Retinal pigment epithelial cell (primary cell): Measurements from ENCODE around the gene MPHOSPH9.
"Not testable (repeated sequence)": the region's sequence is repeated elsewhere in the genome, so short reads cannot be mapped to it uniquely, and the experiment has no call there.

ENCODE experiments used
- DNase-seq: peaks from one replicate; pipeline ENCODE4 v3.0.0-alpha.2; 2010; ENCODE audit warnings: low read depth
- H3K4me3 ChIP-seq: 2 replicates; pipeline ENCODE4 v1.5.1; 2011; ENCODE audit warnings: mild to moderate bottlenecking, low read length, control low read depth, moderate library complexity
- TF ChIP-seq, protein P1 (sequence below): conservative IDR thresholded peaks from 2 replicates; pipeline ENCODE4 v1.5.1; 2011; ENCODE audit warnings: low read depth, low read length, control low read depth, inconsistent platforms

The MPHOSPH9 gene

DNA sequence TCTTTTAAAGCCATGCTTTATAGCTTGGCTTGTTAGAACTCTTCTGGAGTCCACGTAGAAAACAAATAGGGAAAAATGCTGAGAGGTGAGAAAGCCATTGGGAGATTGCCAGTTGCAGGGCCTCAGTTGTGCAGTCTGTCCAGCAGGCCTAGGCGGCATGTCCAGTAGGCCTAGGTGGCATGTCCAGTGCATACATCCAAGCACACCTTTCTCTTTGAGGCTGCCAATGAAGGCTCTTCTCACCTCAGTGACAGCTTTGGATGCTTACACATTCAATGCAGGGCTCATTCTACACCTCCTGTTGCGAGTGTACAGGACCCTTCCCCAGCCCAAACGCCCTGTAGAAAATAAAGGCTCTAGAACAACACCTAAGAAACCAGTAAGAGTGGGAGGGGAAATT lies 25.7 kb upstream of the MPHOSPH9 start:
- TF ChIP-seq, protein P1, sequence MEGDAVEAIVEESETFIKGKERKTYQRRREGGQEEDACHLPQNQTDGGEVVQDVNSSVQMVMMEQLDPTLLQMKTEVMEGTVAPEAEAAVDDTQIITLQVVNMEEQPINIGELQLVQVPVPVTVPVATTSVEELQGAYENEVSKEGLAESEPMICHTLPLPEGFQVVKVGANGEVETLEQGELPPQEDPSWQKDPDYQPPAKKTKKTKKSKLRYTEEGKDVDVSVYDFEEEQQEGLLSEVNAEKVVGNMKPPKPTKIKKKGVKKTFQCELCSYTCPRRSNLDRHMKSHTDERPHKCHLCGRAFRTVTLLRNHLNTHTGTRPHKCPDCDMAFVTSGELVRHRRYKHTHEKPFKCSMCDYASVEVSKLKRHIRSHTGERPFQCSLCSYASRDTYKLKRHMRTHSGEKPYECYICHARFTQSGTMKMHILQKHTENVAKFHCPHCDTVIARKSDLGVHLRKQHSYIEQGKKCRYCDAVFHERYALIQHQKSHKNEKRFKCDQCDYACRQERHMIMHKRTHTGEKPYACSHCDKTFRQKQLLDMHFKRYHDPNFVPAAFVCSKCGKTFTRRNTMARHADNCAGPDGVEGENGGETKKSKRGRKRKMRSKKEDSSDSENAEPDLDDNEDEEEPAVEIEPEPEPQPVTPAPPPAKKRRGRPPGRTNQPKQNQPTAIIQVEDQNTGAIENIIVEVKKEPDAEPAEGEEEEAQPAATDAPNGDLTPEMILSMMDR, result no peak
- DNase-seq, result no peak
- H3K4me3 ChIP-seq, result no peak overlapping the region

DNA sequence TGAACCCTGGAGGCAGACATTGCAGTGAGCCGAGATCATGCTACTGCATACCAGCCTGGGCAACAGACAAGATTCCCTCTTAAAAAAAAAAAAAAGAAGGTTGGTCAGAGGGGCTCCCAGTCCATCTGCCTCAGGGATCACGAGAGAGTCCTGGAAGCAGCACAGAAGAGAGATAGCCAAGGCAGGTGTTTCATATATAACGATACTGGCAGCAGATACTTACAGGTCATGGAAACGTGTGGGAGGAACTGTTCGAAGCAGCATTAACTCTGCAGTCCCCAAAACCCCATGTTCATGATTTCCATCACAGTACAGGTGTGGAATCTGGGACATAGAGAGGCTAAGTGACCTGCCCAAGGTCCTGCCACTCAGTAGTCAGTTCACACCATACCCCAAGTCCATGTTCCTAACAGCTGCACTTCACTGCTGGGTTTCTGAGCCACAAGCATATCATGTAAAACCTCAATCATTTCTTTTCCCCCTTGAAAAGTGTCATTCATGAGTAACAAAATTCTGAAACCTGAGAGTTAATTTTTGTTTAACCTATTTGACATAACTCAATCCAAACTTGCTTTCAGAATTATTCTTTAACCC lies 22.0 kb upstream of the MPHOSPH9 start:
- H3K4me3 ChIP-seq, result no peak overlapping the region
- no peak for DNase-seq
- TF ChIP-seq, protein P1, result no peak

DNA sequence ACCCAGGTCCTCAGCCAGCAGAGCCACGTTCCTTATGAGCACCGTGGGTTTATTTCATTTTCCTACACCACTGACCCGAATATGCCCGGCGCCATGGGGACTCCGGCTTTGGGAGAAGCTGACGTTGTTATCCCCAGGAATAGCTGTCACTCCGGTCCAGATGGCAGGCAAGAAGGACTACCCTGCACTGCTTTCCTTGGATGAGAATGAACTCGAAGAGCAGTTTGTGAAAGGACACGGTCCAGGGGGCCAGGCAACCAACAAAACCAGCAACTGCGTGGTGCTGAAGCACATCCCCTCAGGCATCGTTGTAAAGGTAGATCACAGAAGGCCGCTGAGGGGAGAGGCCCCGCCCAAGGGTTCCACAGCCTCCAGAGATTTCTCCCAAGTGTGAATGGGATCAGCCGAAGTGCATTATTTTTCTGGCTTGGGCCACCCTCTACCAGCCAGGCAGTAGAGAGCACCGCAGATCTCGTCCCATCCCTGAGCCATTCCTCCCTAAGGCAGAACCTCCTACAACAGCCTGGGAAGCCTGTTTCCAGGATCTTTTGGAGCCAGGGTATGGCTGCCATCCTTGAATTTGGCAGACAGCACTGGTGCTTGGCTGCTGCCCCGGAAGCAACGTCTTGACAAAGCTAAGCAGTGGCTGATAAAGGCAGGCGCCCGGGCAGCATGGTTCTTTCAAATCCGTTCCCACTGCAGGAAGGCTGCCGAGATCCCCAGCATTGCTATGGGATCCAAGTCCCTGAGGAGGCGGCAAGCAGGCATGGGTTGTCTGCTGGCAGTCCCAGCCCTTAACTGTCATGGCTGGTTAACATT lies 20.9 kb upstream of the MPHOSPH9 start:
- TF ChIP-seq, protein P1, result no peak
- H3K4me3 ChIP-seq, result no peak overlapping the region
- DNase-seq, result no peak

DNA sequence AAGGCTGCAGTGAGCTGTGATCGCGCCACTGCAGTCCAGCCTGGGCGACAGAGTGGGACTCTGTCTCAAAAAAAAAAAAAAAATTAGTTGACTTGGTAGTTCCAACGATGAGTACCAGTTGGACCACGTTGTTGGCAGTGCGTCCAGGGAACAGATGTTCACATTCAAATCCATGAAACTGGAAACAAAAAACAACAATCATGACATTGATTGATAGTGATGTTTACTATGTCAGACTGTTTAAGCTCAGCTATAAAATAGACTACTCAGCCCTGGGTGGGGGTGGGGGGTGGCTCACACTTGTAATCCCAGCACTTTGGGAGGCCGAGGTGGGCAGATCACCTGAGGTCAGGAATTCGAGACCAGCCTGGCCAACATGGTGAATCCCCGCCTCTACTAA lies 19.4 kb upstream of the MPHOSPH9 start:
- not testable (repeated sequence) for DNase-seq, H3K4me3 ChIP-seq

DNA sequence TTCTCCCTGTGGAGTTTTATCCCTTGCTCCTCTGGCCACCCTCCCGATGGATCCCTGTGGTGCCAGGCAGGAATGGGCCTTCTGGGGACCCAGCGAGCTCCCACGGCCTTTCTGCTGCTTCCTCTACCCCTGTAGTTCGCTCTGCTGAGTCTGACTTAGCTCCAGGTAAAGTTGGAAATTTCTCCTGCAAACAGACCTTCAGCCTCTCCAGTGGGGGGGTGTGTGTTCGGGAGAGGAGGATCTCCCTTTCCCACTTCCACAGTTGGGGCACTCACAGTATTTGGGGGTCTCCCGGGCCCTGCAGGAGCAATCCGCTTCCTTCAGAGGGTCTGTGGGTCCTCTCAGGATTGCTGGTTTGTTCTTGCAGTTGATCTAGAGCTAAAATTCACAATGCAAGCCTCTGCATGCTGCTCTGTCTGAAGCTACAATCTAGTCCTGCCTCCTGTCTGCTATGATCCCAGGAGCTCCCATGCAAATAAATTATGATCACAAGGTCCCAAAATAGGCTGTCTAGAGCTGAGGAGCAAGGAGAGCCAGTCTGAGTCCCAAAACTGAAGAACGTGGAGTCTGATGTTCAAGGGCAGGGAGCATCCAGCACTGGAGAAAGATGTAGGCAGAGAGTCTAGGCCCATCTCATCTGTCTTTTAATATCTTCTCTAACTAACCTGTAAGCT lies 18.6 kb upstream of the MPHOSPH9 start:
- no peak overlapping the region for H3K4me3 ChIP-seq
- no peak for DNase-seq
- TF ChIP-seq, protein P1, result no peak

DNA sequence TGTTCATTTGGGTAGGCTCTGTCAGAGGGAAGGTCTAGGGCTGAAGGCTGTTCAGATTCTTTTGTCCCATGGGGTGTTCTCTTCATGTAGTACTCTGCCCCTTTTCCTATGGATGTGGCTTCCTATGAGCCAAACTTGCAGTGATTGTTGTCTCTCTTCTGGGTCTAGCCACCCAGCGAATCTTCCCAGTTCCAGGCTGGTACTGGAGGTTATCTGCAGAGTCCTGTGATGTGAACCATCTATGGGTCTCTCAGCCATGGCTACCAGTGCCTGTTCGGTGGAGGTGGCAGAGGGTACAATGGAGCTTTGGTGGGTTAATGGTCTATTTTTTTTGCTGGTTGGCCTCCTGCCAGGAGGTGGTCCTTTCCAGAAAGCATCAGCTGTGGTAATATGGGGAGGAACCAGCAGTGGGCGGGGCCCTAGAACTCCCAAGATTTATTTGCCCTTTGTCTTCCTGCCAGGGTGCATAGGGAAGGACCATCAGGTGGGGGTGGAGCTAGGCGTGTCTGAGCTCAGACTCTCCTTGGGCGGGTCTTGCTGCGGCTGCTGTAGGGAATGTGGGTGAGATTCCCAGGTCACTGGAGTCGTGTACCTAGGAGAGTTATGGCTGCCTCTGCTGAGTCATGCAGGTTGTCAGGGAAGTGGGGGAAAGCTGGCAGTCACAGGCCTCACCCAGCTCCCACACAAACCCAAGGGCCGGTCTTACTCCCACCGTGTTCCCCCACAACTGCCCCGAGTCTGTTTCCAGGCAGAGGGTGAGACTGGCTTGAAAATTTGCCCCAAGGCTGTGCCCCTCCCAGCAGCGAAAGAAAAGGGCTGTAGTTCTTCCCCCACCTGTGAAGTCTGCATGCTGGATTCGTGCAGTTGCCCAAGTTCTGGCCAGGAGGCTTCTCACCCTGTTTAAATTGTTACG lies 17.8 kb upstream of the MPHOSPH9 start:
- no peak for DNase-seq
- TF ChIP-seq, protein P1, result no peak
- no peak overlapping the region for H3K4me3 ChIP-seq

DNA sequence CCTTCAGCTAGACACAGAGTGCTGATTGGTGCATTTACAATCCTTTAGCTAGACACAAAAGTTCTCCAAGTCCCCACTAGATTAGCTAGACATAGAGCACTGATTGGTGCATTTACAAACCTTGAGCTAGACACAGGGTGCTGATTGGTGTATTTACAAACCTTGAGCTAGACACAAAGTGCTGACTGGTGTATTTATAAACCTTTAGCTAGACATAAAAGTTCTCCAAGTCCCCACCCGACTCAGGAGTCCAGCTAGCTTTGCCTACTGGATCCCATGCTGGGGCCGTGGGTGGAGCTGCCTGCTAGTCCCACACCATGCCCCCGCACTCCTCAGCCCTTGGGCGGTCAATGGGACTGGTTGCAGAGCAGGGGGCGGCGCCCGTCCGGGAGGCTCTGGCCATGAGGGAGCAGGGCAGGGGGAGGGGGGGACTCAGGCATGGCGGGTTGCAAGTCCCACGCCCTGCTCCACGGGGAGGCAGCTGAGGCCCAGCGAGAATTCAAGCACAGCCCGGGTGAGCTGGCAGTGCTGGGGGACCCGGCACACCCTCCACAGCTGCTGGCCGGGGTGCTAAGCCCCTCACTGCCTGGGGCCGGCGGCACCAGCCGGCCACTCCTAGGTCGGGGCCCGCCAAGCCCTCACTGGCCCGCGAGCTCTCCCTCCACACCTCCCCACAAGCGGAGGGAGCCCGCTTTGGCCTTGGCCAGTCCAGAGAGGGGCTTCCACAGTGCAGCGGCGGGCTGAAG lies 16.2 kb upstream of the MPHOSPH9 start:
- not testable (repeated sequence) for H3K4me3 ChIP-seq, DNase-seq

DNA sequence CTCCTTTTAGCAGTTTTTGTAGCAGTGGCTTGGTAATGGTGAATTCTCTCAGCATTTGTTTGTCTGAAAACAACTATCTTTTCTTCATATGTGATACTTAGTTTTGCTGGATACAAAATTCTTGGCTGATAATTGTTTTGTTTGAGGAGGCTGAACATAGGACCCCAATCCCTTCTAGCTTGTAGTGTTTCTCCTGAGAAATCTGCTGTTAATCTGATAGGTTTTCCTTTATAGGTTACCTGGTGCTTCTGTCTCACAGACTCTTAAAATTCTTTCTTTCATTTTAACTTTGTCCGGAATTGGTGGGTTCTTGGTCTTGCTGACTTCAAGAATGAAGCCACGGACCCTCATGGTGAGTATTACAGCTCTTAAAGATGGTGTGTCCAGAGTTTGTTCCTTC lies 15.2 kb upstream of the MPHOSPH9 start:
- not testable (repeated sequence) for DNase-seq, H3K4me3 ChIP-seq
